HG02678 (cell line): ENCODE data around the gene MICAL1.
"Not testable (repeated sequence)": the region's sequence is repeated elsewhere in the genome, so short reads cannot be mapped to it uniquely, and the experiment has no call there.

Experiments used
- ATAC-seq: cut with Tn5 transposase; IDR thresholded peaks from one replicate; pipeline ENCODE4 v1.9.1; 2021; ENCODE audit warnings: mild to moderate bottlenecking, moderate library complexity; ENCODE audit not compliant: unreplicated experiment

The MICAL1 gene

DNA sequence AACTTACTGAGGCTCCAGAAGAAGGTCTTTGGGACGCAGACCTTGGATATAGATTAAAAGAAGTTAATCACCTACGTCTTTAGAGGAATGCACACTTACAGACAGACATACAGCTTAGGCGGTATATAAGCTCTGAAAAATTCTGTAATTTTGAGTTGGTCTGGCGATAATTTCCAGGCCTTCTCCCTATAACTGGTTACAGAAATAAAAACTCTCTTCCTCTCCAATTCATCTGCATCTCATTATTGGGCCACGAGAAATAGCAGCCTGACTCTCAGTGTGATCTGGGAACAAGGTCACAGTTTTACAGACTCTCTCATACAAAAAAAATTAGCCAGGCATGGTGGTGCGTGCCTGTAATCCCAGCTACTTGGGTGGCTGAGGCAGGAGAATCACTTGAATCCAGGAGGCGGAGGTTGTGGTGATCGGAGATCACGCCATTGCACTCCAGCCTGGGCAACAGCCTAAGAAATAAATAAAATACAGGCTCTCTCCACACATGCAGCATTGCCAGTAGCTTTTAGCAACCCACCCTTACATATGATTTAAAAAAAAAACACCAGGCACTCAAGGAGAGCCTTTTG, 22.7 kb upstream of the MICAL1 start:
- no peak for ATAC-seq

DNA sequence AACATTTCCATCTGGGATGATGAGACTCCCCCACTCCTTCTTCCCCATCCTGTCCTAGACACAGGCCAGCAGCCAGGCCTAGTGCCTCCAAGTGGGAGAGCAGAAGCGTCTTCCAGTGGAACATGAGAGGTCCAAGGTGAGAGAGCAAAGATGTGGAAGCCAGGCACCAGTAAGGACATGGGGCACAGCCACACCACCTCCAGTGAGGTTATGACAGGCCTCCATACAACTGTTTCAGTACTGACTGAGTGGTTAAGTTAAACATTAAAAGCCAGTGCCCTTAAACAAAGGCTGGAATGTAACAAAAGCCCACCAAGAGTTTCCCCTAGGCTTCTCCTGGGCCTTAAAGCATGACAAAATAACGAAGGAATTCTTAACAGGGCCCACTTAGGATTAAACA, 22.2 kb upstream of the MICAL1 start:
- peak; percentile 75 for ATAC-seq

DNA sequence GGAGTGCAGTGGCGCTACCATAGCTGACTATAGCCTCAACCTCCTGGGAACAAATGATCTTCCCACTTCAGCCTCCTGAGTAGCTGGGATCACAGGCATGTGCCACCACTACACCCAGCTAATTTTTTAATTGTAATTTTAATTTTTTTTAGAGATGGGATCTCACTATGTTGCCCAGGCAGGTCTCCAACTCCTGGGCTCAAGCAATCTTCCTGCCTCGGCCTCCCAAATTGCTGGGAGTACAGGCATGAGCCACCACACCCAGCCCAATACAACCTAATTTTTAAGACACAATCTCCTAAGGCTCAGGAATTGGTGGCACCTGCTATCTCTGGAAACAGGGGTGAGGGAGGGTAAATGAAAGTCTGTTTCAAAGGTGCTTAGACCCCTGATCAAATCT, 21.6 kb upstream of the MICAL1 start:
- ATAC-seq = no peak

DNA sequence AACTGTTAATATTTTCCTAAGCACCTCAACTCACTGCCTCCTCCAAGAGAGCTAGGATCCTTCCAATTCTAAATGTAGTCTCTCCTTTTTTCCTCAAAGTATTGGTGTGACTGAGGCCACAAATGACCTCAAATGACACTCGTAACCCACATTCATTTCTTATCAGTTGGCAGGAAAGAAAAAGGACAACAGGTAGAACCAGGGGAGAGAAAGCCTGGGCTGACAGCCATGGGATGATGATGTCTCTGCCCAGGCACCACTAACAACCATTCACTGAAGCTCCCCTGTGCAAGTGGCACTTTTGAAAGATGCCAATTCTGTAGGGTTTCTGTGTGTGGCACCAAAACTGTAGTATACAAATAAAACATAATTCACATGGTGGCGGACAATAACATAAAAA, 20.1 kb upstream of the MICAL1 start:
- no peak for ATAC-seq

DNA sequence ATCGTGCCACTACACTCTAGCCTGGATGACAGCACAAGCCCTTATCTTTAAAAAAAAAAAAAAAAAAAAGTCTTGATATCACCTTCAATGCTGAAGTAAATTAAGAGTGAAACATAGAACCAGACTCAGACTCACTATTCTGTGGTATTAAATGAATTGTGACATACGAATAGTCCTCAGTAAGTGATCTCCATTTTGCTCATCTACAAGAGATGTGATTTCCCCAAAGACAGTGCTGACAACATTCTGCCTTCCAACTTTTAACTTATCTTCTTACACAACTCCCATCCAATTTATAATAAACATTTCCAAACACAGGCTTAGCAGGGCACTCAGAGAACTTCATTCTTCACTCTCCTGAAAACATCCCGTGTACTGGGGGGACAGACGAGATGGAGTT, 19.4 kb upstream of the MICAL1 start:
- no peak for ATAC-seq

DNA sequence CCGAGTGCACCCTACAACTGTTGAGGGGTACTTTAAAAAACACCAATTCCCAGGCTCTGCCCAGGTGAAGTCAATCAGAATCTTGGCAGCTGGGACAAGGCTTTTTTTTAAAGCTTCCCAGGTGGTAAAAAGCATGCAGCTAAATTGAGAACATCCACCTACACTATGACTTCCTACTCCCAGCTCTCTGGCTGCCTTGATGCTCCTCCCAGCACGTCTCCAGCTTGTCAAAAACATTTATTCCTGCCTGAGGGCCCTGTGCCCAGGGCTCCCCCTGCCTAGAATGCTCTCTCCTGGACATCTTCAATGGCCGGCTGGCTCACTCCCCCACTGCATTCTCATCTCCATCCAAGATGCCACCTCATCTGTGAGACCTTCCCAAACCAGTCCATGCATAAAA, 17.5 kb upstream of the MICAL1 start:
- ATAC-seq = no peak

DNA sequence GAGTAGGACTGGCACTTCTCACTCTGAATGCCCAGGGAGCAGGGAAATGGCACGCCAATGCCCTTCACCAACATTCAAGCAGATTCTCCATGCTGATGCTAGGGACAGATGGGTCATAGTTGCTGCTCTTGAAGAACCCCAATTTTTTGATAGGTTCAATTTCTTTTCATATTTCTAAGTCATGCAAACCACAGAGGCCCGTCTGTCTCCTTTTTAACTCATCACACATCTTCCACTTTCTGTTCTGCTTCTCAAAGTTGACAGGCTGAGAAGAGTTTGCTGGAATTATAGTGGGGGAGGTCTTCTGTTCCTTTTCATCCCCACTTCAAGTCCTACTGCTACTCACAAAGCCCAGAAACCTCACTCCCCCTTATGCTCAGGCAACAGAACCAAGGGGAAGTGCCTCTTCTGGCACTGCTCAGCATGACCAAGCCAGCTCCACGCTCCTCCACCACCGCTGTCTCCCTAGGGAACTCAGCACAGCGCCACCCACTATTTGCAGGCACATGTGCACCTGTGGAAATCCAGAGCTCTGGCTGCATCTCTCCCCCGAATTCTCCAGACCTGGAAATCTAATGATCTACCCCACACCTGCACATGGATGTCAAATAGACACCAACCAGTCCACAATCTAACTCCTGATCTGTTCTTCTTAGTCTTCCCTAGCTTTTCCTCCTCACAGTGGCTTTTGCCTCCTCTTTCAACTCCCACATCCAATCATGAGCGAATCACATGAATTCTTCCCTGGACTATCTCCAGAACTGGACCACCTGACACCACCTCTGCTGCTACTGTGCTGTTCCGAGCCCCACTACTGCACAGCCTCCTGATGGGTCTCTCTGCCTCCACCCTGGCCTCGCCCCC, 16.8 kb upstream of the MICAL1 start:
- ATAC-seq = peak; percentile 63

DNA sequence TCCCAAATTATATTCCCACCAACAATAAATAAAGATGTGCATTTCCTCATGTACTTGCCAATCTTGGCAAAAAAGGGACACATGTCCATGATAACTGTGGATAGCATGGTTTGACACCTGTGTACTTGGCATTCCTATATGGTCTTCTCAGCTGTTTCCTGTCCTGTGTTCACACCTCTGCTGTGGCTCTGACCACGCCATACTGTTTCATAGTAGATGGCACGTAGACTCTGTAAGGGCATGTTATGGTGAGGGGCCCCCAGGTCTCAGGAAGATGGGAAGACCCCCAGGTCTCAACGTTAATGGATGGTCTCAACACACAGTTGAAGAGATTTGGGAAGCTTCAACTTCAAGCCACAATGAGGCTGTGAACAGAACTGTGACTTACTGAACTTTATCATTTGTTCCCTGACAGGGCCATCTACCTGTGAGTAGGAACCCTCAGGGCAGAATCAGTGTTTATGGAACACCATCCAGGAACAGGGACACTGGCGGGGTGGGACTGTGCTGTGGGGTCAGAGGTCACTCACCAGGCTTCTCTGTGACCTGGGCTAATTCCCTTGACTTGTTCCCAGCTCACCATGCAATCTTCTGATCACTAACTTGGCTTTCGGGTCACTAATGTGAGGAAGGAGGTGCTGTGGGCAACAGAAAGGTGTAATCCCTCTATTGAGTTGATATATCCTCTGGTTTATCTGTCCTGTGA, 15.7 kb upstream of the MICAL1 start:
- no peak for ATAC-seq

DNA sequence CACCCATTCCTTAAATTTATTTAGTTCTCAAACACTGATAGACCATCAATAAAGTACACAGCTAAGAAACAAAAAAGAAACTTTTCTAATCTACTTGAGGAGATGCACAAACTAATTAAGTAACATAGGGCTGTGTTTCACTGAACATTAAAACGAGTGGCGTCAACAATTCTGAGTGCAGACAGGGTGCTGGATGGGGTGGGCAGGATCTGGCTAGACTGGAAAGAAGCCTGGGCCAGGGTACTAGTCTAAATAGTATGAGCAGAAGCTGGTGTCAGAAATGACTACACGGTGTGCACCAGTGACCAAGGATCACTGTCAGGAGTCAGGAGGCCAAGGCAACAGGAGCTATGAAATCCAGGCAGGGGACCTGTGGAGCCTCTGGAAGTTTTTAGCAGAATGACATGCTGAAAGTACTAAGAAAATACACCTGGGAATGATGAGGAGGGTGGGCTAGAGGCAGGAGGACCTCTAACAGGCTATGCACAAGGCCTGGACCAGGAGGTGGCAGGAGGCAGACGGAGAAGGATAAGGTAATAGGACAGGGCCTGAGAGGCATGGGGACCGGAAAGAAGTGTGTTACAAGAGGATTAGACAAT, 14.1 kb upstream of the MICAL1 start:
- ATAC-seq = no peak

DNA sequence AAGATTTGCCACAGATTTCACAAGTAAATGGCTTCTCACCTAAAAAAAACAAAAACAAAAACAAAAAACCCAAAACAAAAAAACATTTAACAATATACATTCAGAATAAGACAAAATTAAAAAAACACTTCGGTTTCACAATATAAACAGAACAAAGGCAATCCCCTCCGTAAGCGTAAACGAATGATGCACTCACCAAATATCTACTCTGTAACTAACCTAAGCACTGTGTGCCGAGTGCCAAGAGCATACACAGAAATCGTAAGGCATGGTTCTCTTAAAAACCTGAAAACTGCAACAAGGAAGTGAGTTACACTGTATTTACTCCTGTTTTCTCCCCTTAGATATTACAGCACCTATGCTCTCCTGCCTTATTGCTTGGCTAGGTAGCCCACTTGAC, 12.1 kb upstream of the MICAL1 start:
- no peak for ATAC-seq

DNA sequence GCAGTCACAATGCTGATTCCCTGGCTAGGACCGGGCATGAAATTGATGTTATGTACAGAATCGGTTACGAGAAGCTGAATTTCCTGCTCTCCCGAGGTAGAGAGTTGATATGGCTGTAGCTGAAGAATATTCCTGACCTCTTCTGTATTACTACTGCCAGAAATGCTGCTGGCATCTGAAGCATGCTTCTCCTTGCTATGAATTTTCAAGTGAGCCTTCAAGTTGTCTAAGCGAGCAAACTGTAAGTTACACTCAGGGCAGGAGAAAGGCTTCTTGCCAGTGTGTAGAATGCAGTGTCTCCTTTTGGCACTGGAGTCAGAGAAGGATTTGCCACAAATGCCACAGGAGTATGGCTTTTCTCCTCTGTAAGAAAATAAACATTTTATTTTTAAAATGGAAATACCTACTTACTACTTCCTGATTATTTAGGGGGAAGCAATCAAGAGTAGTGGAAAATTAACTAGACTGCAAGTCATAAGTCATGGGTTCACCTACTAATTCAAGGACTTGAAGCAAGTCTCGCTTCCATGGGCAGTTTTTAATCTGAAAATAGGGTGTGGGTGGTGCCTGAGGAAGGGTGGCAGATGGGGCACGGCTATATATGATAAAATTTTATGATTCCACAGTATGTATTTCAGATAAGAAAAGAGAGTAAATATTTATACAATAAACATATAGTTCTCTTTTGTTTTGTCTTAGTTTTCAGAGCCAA, 10.8 kb upstream of the MICAL1 start:
- ATAC-seq = no peak

DNA sequence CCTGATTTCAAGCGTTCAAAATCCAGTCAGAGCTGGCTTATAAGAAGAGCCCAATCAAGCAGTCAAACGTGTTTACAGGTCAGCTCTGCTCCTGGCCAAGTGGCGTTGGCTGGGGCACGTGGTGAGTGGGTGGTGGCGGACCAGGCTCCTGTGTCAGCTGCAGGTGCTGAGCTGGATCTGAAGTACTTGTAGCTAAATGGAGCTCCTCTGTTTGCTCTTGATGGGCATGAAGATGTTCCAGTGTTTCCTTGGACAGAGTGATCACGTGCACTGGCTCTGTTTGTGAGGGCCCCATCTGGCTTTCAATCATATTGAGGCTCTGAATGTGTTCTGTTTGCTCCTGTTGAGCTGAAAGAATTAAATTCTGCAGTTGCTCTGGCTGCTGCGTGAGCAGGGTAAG, 10.2 kb upstream of the MICAL1 start:
- no peak for ATAC-seq

DNA sequence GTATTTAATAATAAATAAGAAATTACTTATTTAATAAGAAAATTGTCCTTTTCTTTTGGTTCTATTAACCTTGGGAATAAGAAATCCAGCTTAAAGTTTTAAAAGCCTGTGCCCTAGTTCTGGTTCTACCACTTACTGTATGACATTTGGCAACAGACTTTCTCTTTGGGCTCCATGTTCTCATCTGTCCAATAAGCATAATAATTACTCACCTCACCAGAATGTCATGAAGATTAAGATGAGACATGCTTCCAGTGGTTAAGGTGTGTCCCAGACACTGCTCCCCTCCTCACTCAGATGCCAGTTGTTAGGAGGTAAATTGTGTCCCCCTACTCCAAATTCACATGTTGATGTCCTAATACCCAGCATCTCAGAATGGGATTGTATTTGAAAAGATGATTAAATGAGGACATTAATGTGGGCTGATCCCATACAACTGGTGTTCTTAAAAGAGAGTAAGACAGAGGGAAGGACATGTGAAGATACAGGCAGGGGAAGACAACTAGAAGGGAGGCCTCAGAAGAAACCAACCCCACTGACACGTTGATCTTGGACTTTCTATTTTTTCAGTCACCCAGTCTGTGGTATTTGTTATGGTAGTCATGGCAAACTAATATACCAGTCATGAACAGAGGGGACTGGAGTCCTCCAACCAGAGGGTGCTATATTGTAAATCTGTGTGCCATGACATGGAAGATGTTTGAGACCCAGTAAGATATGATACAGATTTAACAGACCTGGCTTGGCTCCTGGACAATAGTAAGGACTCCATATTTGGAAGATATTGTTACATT, 6.4 kb upstream of the MICAL1 start:
- no peak for ATAC-seq

DNA sequence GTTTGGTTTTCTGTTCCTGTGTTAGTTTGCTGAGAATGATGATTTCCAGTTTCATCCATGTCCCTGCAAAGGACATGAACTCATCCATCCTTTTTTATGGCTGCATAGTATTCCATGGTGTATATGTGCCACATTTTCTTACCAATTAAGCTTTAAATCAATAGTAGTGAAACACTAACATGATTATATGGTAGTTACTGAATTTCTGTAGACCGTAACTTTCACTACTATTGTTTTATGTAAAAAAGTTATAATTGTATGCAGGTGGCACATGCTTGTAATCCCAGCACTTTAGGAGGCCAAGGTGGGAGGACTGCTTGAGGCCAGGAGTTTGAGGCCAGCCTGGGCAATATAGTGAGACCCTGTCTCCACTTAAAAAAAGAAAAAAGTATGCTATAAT, 5.6 kb upstream of the MICAL1 start:
- ATAC-seq = not testable (repeated sequence)

DNA sequence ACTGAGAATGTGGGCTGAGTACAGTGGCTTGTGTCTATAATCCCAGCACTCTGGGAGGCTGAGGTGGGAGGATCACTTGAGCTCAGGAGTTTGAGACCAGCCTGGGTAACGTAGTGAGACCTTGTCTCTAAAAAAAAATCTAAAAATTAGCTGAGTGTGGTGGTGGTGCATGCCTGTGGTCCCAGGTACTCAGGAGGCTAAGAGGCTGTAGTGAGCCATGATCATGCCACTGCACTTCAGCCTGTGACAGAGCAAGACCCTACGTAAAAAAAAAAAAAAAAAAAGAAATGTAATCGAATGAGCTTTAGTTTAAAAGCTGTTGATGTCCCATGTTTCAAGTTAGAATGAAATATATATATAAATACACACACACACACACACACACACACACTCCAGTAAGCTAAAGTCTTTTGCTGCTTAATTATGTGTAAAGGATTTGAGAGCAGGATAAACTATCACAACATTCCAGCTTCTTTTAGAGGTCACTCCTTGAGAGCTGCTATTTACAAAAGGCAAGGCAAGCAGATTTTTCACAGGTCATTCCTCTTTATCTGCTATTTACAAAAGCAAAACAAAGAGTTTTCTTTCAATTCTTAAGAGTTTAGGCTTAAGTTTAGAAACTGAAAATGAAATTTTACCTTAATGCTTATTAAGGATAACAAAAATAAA, 4.7 kb upstream of the MICAL1 start:
- ATAC-seq = no peak

DNA sequence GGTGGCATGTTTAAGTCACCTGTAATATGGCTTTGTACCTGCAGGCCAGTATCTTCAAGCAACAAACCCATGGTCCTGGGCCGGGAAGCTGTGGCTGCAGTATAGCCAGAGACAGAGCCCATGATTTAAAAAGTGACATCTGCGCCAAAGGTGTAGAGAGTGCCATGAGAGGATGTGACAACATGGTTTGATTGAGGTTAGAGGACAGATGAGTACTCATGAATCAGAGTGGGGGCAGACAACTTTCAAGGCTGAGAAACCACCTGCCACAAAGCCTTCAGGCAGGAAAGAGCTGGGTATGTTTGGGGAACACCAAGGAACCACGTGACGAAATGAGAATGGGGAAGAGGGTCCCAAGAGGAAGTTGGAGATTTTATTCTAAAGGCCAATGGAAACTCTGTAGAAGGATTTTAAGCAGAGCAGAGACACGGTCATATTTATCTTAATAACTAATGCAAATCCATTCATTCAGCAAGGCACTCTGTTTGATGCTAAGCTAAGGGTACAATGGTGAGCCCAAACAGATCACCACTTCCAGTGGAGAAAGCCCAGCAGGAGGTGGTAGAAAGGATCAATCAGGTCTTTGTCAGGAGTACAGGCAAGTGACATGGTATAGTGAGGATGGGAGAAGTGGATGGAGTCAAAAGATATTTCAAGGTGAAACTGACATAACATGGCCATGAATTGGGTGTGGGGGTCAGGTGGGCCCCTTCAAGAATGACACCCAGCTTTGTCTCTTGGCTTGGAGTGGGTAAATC, 3.4 kb upstream of the MICAL1 start:
- peak; percentile 24 for ATAC-seq

DNA sequence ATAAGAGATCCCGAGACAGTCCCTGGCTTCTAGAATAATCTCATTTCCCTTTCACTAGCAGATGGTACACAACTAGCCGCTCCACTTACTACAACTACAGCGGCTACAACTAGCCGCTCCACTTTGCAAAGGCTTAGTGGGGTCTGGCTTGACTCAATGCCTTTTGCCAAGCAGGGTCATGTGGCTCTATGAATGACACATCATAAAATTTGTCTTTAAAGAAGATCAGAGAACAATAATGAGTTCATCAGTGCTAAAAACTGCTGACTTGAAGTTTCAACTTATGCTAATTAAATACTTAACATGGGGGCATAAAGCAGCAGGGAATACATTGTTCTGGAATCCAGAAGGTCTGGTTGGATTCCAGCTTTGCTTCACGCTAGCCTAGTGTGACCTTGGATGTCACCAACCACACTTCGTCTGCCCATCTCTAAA, 2.0 kb upstream of the MICAL1 start:
- ATAC-seq = no peak

DNA sequence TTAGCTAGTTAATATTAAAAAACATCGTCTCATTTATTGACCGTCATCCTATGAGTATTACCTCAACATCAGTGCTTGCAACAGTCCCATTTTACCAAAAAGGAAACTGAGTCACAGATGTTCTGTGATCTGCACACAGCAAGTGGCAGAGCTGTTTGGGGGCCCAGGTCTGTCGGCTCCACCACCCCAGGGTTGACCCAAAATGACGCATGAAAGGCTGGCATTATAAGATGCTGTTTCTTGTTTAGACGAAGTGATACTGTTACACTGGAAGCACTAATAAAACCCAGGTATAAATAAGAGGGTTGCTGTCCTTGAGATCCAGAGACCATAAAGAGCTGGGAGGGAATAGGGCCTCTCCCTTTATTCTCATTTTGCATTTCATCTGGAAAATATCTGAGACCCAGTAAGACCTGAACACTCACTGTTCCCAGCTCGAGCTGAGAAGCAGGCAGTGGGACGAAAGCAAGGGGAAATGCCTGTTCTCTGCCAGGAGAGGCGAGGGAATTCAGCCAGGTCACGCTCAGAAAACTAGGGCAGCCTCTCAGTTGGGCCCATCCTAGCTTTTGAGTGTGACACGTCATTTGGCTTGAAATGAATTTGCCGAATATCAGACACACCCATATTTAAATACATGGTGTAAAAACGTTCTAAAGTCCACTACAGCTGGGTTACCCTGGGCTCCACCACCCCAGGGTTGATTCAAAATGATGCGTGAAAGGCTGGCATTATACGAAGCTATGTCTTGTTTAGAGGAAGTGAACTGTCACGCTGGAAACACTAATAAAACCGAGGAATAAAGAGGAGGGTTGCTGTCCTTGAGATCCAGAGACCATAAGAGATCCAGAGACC, 1.4 kb upstream of the MICAL1 start:
- no peak for ATAC-seq
